WI38 (cell line): Measurements from ENCODE around the gene ANKRD31.
"Not testable (repeated sequence)": the region's sequence is repeated elsewhere in the genome, so short reads cannot be mapped to it uniquely, and the experiment has no call there.

Experiments used
- H3K4me3 ChIP-seq: 2 replicates; pipeline ENCODE4 v1.5.1; 2011; ENCODE audit warnings: low read depth, mild to moderate bottlenecking, control low read depth, low read length
- TF ChIP-seq, protein P1 (sequence below): IDR thresholded peaks from 2 replicates; pipeline ENCODE4 v1.5.1; 2012; ENCODE audit warnings: low read depth, mild to moderate bottlenecking, control low read depth, low read length

The ANKRD31 gene

GRCh38 chr5:75185763-75186162, 50.9 kb downstream of the ANKRD31 start:
- TF ChIP-seq, protein P1, sequence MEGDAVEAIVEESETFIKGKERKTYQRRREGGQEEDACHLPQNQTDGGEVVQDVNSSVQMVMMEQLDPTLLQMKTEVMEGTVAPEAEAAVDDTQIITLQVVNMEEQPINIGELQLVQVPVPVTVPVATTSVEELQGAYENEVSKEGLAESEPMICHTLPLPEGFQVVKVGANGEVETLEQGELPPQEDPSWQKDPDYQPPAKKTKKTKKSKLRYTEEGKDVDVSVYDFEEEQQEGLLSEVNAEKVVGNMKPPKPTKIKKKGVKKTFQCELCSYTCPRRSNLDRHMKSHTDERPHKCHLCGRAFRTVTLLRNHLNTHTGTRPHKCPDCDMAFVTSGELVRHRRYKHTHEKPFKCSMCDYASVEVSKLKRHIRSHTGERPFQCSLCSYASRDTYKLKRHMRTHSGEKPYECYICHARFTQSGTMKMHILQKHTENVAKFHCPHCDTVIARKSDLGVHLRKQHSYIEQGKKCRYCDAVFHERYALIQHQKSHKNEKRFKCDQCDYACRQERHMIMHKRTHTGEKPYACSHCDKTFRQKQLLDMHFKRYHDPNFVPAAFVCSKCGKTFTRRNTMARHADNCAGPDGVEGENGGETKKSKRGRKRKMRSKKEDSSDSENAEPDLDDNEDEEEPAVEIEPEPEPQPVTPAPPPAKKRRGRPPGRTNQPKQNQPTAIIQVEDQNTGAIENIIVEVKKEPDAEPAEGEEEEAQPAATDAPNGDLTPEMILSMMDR: no peak
- H3K4me3 ChIP-seq: no peak overlapping the region

GRCh38 chr5:75176009-75176408, 60.7 kb downstream of the ANKRD31 start:
- not testable (repeated sequence) for H3K4me3 ChIP-seq

DNA sequence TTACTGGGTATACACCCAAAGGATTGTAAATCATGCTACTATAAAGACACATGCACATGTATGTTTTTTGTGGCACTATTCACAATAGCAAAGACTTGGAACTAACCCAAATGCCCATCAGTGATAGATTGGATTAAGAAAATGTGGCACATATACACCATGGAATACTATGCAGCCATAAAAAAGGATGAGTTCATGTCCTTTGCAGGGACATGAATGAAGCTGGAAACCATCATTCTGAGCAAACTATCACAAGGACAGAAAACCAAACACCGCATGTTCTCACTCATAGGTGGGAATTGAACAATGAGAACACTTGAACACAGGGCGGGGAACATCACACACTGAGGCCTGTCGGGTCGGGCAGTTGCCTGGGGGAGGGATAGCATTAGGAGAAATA, 61.8 kb downstream of the ANKRD31 start:
- H3K4me3 ChIP-seq: not testable (repeated sequence)

DNA sequence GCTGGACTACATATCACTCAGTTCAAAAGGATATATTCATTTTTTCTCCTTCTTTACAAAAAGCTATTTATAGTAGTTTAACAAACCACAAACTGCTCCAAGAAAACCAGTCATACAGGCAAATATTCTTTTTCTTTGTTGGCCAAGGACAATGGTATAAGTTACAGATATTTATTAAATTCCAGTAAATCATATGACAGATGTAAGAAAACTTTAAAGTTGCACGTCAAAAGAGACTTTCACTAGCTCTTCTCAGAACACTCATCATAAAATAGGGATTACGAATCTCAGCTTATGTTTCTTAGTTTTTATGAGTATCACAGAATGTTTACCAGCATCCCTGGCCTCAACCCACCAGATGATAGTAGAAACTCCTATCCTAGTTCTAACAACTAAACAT, 67.2 kb downstream of the ANKRD31 start:
- H3K4me3 ChIP-seq: no peak overlapping the region
- TF ChIP-seq, protein P1: no peak

DNA sequence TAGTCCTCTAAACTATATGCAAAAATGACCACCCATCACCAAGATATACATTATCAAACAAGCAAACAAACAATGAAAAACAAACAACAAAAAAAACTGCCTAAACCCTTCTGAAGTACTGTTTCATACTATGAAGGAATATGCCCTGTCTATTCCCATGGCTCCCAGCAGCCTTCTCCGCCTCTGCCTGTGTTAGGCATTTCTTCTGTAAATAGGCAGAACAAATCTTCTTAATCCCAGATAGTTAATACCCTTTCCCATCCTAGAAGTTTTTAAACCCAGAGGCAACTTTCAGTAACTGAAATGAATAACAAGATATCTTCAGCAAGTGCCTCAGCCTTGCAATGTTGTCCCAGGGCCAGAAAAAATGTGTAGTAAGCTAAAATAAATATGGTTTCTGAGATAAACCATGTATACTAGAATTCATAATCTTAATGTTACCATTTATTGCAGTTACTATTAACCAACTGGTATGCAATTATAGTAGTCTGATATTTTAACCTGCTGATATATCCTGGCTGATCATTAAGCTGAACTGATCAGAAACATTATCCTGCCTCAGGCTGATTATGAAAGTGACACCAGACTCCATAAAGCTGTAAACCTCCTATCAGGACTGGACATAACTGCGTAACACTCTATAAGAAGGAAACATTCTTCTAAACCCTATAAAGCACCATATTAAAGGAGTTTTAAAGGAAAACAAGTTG, 68.5 kb downstream of the ANKRD31 start:
- TF ChIP-seq, protein P1: no peak
- H3K4me3 ChIP-seq: no peak overlapping the region

- TF ChIP-seq, protein P1: no peak
- no peak overlapping the region for H3K4me3 ChIP-seq
These were observed 69.3 kb downstream of the ANKRD31 start for GRCh38 chr5:75167345-75167744.

DNA sequence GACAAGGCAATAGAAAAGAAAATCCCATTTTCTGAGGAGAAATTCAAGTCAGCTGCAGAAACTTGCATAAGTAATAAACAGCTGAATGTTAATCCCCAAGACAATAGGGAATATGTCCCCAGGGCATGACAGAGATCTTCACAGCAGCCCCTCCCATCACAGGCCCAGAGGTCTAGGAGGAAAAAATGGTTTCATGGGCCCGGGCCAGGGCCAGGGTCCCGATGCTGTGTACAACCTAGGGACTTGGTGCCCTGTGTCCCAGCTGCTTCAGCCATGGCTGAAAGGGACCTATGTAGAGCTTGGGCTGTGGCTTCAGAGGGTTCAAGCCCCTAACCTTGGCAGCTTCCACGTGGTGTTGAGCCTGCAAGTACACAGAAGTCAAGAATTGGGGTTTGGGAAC, 75.2 kb downstream of the ANKRD31 start:
- not testable (repeated sequence) for H3K4me3 ChIP-seq

DNA sequence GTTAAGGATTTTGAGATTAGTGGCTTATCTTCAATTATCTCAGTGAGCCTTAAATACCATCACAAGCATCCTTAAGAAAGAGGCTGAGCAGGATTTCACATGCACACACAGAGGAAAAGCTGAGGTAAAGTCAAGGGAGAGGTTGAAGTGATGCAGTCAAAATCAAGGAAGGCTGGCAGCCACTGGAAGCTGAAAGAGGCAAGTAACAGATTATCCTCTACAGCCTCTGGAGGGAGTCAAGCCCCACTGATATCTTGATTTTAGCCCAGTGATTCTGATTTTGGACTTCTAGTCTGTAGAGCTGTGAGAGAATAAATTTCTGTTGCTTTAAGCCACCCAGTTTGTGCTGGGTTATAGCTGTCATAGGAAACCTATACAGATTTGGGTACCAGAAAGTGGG, 80.1 kb downstream of the ANKRD31 start:
- TF ChIP-seq, protein P1: no peak
- no peak overlapping the region for H3K4me3 ChIP-seq

GRCh38 chr5:75152860-75153259, 83.8 kb downstream of the ANKRD31 start:
- TF ChIP-seq, protein P1: no peak
- no peak overlapping the region for H3K4me3 ChIP-seq
